PFSK-1 (cell line): Measurements from ENCODE around the gene NRAP.

Experiments used
- FOXP2 ChIP-seq: optimal IDR thresholded peaks from 2 replicates; pipeline ENCODE3; 2011; ENCODE audit warnings: borderline replicate concordance, control low read depth, inconsistent platforms; ENCODE audit not compliant: insufficient read depth; ENCODE audit errors: extremely low read length, extremely low read depth
- POLR2AphosphoS5 ChIP-seq: IDR thresholded peaks from 2 replicates; pipeline ENCODE4 v1.6.1; 2012; ENCODE audit warnings: low read depth, mild to moderate bottlenecking, control low read depth, low read length, moderate library complexity
- SIN3A ChIP-seq: IDR thresholded peaks from 2 replicates; pipeline ENCODE4 v1.6.1; 2012; ENCODE audit warnings: mild to moderate bottlenecking, low read length, moderate library complexity, borderline replicate concordance; ENCODE audit not compliant: insufficient read depth
- TAF1 ChIP-seq: IDR thresholded peaks from 2 replicates; pipeline ENCODE4 v1.6.1; 2012; ENCODE audit warnings: low read length, control low read depth, borderline replicate concordance; ENCODE audit not compliant: insufficient read depth
- TF ChIP-seq, protein P1 (sequence below), 2 experiments: IDR thresholded peaks; 2 replicates each; pipeline versions ENCODE4 v1.6.1 to v1.8.0; 2011 to 2012; ENCODE audit warnings: low read depth in 2 of 2, low read length in 2 of 2, control low read depth in 1 of 2, inconsistent platforms in 1 of 2, mild to moderate bottlenecking in 1 of 2, moderate library complexity in 1 of 2; ENCODE audit not compliant: insufficient read depth in 1 of 2

The NRAP gene

DNA sequence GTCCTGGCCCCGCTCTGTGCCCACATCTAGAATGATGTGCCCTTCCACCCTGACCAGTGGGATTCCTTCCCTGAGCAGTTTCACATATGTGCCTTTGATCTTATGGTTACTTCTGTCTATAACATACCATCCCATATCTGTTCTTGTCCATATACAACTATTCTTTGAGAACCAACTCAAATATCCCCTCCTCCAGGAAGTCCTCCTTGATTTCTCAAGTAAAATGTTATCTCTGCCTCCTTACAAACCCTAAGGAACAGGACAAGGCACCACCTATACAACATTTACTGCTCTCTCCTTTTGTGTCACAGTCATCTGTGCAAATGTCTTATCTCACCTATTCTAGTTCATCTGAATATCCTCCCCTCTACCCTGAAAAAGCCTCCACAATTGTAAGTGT, 82.7 kb downstream of the NRAP start:
- TF ChIP-seq FOXP2 (no peak), SIN3A (no peak), POLR2AphosphoS5 (no peak), TAF1 (no peak)
- TF ChIP-seq, protein P1, sequence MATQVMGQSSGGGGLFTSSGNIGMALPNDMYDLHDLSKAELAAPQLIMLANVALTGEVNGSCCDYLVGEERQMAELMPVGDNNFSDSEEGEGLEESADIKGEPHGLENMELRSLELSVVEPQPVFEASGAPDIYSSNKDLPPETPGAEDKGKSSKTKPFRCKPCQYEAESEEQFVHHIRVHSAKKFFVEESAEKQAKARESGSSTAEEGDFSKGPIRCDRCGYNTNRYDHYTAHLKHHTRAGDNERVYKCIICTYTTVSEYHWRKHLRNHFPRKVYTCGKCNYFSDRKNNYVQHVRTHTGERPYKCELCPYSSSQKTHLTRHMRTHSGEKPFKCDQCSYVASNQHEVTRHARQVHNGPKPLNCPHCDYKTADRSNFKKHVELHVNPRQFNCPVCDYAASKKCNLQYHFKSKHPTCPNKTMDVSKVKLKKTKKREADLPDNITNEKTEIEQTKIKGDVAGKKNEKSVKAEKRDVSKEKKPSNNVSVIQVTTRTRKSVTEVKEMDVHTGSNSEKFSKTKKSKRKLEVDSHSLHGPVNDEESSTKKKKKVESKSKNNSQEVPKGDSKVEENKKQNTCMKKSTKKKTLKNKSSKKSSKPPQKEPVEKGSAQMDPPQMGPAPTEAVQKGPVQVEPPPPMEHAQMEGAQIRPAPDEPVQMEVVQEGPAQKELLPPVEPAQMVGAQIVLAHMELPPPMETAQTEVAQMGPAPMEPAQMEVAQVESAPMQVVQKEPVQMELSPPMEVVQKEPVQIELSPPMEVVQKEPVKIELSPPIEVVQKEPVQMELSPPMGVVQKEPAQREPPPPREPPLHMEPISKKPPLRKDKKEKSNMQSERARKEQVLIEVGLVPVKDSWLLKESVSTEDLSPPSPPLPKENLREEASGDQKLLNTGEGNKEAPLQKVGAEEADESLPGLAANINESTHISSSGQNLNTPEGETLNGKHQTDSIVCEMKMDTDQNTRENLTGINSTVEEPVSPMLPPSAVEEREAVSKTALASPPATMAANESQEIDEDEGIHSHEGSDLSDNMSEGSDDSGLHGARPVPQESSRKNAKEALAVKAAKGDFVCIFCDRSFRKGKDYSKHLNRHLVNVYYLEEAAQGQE (IDR thresholded peaks at IDR 0.05; ENCODE audit: insufficient read depth in 1 of 2, low read depth in 2 of 2, low read length in 2 of 2) = no peak

DNA sequence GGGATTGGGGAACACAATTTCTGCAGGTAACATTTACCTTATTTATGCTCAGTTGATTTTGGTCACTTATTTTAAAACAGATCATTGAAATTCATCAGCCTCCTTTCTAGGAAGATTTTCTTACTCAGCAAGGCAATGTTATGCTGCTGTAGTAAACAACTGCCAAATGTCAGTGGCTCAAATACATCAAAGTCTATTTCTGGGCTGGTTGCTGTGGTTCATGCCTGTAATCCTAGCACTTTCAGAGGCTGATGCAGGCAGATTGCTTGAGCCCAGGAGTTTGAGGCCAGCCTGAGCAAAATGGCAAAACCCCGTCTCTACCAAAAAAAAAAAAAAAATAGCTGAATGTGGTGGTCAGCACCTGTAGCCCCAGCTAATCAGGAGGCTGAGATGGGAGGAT, 85.1 kb downstream of the NRAP start:
- TF ChIP-seq SIN3A = no peak
- TF ChIP-seq POLR2AphosphoS5 = no peak
- TF ChIP-seq FOXP2 = no peak
- TF ChIP-seq, protein P1 (IDR thresholded peaks at IDR 0.05; ENCODE audit: insufficient read depth in 1 of 2, low read depth in 2 of 2, low read length in 2 of 2) = no peak
- TF ChIP-seq TAF1 = no peak

DNA sequence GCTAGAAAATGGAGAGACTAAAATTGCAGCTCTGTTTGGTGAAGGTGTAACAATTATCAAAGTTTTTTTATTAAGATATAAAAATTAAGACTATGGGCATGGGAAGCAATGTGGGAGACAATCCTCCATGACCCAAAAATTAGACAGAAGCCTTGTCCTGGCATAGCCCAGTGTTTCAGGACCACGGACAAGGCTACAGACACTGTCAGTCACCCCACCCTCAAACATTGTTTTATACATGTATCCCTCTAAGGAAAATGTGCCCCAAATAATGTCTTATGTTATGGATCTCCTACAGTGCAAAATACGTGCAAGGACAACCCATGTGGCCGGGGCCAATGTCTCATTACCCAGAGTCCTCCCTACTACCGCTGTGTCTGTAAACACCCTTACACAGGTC, 87.0 kb downstream of the NRAP start:
- TF ChIP-seq SIN3A (no peak), POLR2AphosphoS5 (no peak), FOXP2 (no peak), TAF1 (no peak)
- TF ChIP-seq, protein P1 (IDR thresholded peaks at IDR 0.05; ENCODE audit: insufficient read depth in 1 of 2, low read depth in 2 of 2, low read length in 2 of 2) = peak; percentile 85 to 95

DNA sequence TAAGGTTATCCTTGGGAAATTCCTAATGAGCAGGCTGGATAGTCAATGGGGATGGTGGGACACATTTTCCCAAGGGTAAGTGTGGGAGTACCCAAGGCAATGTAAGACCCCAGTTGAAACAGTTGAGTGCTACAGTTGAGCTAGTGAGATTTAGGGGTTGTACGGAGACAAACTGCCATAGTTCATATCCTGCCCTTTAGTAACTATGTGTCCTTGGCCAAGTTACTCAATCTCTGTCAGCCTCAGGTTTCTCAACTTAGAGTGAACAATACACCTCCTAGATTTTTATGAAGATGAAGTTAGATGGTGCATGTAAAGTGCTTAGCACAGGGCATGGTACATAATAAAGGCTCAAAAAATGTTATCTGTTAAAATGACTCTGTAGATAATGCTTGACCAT, 90.5 kb downstream of the NRAP start:
- TF ChIP-seq, protein P1 (IDR thresholded peaks at IDR 0.05; ENCODE audit: insufficient read depth in 1 of 2, low read depth in 2 of 2, low read length in 2 of 2) = no peak
- no peak for TF ChIP-seq FOXP2
